ENCODE results near the gene HTATSF1.

DNA sequence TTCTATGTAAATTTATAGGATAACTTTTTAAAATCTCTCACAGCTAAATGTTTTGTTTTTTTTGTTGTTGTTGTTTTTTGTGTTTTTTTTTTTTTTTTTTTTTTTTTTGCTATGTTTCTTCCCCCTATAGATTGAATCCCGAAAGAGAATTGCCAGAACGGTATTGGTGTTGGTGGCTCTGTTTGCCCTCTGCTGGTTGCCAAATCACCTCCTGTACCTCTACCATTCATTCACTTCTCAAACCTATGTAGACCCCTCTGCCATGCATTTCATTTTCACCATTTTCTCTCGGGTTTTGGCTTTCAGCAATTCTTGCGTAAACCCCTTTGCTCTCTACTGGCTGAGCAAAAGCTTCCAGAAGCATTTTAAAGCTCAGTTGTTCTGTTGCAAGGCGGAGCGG lies 5.6 kb upstream of the HTATSF1 start:
- TF ChIP-seq ADNP (tag; IDR thresholded peaks at IDR 0.05) = no peak
- TF ChIP-seq, protein P1, sequence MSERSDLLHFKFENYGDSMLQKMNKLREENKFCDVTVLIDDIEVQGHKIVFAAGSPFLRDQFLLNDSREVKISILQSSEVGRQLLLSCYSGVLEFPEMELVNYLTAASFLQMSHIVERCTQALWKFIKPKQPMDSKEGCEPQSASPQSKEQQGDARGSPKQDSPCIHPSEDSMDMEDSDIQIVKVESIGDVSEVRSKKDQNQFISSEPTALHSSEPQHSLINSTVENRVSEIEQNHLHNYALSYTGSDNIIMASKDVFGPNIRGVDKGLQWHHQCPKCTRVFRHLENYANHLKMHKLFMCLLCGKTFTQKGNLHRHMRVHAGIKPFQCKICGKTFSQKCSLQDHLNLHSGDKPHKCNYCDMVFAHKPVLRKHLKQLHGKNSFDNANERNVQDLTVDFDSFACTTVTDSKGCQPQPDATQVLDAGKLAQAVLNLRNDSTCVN (CRISPR knock-in tag; IDR thresholded peaks at IDR 0.05) = no peak

Measured in K562 (cell line).